SK-N-MC (cell line): ENCODE results near the gene AVPR1B.

Source experiments
- DNase-seq: peaks from one replicate; pipeline ENCODE4 v3.0.0-alpha.2; 2011; ENCODE audit warnings: low read depth, low spot score
- H3K27ac ChIP-seq: fragments of 200-600 bp; sonication (generic); 2 replicates; pipeline ENCODE4 v1.5.1; 2016; ENCODE audit warnings: mixed run types
- H3K36me3 ChIP-seq: fragments of 200-600 bp; sonication (generic); 2 replicates; pipeline ENCODE4 v1.6.1; 2017; ENCODE audit warnings: antibody characterized with exemption, low read length, mixed read lengths; ENCODE audit not compliant: insufficient read depth
- H3K4me3 ChIP-seq: fragments of 200-600 bp; sonication (generic); 2 replicates; pipeline ENCODE4 v1.5.1; 2016
- H3K9ac ChIP-seq: fragments of 200-600 bp; sonication (generic); 2 replicates; pipeline ENCODE4 v1.8.0; 2017; ENCODE audit warnings: mixed run types, mixed read lengths; ENCODE audit not compliant: insufficient read length
- H3K9me3 ChIP-seq: fragments of 200-600 bp; sonication (generic); 2 replicates; pipeline ENCODE4 v1.6.1; 2017; ENCODE audit warnings: low read depth, mild to moderate bottlenecking, antibody characterized with exemption, low read length, moderate library complexity, mixed read lengths
- EZH2 ChIP-seq: fragments of 200-600 bp; sonication (generic); IDR thresholded peaks from one replicate; pipeline ENCODE4 v1.6.1; 2017; ENCODE audit warnings: antibody characterized with exemption
- FOXP2 ChIP-seq: optimal IDR thresholded peaks from 2 replicates; pipeline ENCODE3; 2011; ENCODE audit warnings: mild to moderate bottlenecking, moderate library complexity; ENCODE audit not compliant: insufficient read depth; ENCODE audit errors: extremely low read length, control extremely low read depth
- POLR2AphosphoS5 ChIP-seq: IDR thresholded peaks from 2 replicates; pipeline ENCODE4 v1.6.1; 2012; ENCODE audit warnings: mild to moderate bottlenecking, low read depth, low read length, borderline replicate concordance

AVPR1B gene

DNA sequence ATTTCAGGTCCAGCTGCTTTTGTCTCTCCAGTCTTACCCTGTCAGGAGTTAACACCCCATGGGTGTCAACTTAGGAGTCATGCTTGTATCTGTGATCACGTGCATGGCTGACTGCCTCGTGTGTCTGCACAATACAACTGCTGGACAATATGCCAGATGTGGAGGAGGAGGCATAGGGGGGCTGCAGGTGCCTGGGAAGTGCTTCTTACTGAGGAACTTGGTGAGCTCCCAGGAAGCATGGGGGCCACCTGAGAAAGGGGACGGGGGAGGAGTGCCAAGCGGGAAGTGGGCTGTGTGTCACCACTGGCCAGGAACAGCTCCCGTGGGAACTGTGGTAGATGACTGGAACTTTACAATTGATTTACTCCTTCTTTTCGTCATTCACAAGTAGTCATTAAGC lies 54.7 kb downstream of the AVPR1B start:
- Histone ChIP-seq H3K9ac (no peak overlapping the region), H3K27ac (no peak overlapping the region), H3K9me3 (no peaks in the 10 kb centered on the region), H3K36me3 (no peaks in the 10 kb centered on the region), H3K4me3 (no peak overlapping the region)
- DNase-seq, result no peak
- TF ChIP-seq FOXP2 (no peak), EZH2 (no peak), POLR2AphosphoS5 (no peak)

DNA sequence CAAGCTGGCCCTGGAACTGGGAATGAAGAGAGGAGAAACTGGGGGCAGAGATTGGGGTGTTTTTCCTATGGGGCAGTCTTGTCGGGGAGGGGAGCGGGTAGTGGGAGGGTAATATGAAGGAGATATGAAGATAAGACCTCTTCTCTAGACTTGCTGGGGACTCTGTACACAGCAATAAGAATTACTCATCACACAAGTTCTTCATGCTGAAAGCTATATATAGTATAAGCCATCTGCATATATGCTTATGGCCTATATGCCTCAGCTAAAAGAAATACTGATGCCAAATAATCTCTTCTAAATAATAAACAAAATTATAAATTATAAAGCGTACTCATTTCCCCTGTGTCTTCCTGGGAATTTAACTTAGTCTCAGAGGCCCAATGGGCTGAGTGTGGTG lies 56.3 kb downstream of the AVPR1B start:
- Histone ChIP-seq H3K4me3 (no peak overlapping the region), H3K27ac (no peak overlapping the region), H3K9ac (no peak overlapping the region), H3K9me3 (no peaks in the 10 kb centered on the region), H3K36me3 (no peaks in the 10 kb centered on the region)
- no peak for DNase-seq
- TF ChIP-seq EZH2 (no peak), POLR2AphosphoS5 (no peak), FOXP2 (no peak)
